ENCODE data around the gene SH3BP2.

DNA sequence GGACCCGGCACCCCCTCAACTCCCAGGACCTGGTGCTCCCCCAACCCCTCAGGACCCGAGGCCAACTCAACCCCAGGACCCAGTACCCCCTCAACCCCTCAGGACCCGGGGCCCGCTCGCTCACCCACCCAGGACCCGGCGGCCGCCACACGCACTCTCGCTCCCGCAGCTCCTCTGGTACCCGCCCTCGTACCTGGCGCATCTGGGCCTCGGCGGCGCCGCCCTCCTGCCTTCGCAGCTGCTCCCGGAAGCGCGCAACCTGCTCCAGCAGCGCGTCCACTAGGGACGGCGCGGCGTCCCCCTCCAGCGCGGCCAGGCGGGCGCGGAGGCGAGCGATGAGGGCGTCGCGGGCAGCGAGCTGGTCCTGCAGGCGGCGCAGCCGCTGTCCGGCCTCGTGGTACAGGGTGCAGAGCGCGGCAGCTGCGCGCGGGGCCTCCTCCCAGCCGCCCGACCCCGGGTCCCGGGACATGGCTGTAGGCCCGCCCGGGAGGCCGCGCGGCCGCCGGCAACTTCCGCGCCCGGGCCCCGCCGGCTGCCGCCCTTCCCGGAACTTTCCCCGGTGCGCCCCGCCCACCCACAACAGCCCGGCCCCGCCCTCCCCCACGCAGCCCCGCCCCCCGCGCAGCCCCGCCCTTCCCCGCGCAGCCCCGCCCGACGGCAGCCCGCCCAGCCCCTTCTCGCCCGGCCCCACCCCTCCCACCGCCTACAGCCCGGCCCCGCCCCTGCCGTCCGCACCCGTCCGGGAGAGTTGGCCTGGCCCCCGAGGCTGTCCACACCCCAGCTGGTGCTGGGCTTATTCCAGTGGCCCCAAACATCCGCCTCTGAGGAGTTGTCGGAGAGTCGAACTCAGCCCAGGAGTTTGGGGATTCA is 36.8 kb upstream of the SH3BP2 start, which contains the start of gene TNIP2:
- TF ChIP-seq CTCF (optimal IDR thresholded peaks at IDR 0.05 in 1 of 3, IDR thresholded peaks at IDR 0.05 in 1 of 3, conservative IDR thresholded peaks at IDR 0.05 in 1 of 3; ENCODE audit: extremely low read depth in 1 of 3, insufficient read depth in 2 of 3, low read length in 3 of 3), result peak in 2 of 3 experiments; percentile 18 to 42
- no peak for TF ChIP-seq EZH2 (IDR thresholded peaks at IDR 0.05; ENCODE audit: low read length)

Data from keratinocyte (primary cell).